GM21717 (cell line): ENCODE results near the gene C11orf16.
"Not testable (repeated sequence)": the region's sequence is repeated elsewhere in the genome, so short reads cannot be mapped to it uniquely, and the experiment has no call there.

Experiments used
- ATAC-seq: cut with Tn5 transposase; IDR thresholded peaks from one replicate; pipeline ENCODE4 v1.9.1; 2021; ENCODE audit warnings: mild to moderate bottlenecking, moderate library complexity; ENCODE audit not compliant: unreplicated experiment

Gene C11orf16, protein sequence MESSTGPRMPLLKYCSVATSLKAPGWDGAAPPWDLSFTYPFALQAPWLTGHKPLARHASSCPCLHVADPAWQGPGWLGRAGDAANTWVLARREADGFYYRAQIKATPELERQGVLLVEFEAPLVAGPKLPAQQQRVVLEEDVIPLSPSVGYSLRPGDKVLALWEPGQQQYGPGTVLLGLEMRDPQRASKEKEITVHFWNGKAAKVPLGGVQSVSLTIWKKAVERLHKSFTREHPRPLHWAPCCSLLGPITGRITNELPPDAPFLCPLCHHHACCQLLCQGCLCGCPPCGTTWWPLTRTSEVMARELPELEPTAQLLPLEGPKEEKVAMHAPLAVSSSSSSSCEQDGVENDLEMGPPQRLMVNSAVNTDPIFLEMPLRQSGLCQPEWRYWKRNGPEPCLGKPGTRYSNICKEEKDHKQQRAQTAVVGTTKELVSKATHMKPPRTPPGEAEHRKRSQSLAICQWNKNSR

DNA sequence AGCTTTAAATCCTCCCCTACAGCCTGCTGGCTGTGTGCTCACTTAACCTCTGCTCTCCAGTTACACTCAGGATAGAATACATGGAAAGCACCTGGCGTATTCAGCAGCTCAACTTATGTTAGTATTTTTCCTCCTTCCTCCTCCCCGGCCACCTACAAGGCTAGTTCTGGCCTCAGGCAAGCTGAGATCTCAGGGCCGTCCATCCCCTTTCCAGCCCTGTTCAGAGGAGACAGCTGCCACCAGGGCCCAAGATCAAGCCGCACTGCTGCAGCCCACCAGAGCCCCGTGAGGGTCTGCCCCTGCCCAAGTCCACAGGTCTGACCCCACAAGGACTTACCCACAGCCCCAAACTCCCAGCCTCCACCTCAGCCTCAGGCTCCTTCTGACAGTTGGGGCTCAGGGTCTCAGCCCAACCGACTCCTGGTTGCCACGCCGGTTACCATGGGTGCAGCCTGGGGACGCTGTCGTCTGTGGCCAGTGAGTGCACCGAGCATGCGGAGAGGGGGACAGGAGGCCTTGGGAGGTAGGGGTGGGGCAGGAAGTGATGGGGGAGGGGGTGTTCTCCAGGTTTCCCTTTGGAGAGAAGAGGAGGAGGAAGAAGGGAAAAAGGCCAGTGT is at the start of gene C11orf16:
TSS of gene C11orf16 (minus strand) at position 384 of the 617 bp plus-strand sequence. CDS start 639 bp downstream, outside the sequence.
- ATAC-seq: no peak

DNA sequence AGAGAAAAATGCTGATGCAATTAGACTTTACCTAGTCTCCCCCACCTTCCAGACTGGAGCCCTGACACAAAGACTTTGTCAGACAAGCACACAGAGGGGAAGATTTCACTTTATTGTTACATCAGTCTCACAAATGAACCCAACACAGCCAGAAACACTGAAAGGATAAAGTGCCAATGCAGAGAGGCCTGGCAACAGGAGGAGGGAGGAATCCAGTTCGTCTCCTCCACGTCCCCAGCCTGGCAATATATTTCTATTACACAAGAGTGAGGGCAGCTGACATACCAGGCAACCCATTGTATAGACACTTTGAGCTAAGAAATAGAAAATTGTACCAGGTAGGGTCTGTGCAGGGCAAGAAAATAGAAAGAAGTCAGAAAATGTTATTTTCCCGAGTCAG is 47.7 kb upstream of the C11orf16 start:
- no peak for ATAC-seq

DNA sequence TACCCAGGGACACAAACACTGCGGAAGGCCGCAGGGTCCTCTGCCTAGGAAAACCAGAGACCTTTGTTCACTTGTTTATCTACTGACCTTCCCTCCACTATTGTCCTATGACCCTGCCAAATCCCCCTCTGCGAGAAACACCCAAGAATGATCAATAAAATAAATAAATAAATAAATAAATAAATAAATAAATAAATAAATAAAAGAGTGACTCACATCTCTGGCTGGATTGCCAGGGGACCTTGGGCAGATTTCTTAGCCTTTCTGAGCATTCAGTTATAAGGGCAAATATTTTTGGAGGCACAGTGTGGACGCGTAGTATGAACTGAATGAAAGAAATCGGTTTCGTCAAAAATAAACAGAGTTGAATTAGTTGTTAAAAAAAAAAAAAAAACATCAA is 46.6 kb upstream of the C11orf16 start:
- not testable (repeated sequence) for ATAC-seq

DNA sequence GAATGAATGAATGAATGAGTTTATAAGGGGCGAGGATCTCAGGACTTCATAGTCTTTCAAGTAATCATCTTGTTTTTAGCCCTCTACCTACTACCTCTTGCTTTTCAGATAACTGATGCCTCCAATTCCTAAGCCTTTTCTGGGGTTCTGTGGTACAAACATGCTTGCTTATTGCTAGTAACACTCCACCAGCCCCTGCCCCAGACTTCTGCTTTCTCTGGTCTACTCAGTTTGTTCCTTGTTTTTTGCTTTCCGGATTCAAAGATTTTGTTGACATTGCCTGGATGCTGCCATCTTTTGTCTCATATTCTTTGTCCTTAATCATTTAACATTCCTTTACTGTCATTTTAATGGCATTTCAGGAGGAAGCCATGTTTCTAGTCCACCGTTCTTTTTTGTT is 40.4 kb upstream of the C11orf16 start:
- no peak for ATAC-seq

DNA sequence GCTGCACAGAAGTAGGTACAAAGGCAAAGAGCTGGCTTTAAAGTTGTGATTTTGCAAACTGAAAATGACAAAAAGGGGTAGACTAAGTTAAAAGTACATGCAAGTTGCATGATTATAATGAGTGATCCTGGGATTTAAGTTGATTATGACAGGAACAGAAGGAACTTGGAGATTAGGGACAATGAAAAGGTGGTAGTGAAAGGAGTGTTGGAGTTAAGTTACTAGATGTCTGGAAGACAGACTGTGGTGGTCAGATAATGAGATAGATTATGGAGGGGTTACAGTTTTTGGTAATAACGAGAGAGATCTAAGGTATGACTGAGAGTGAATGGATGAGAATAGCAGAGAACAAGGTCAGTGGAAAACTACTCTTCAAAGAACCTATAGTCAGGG is 39.2 kb upstream of the C11orf16 start:
- ATAC-seq: no peak

DNA sequence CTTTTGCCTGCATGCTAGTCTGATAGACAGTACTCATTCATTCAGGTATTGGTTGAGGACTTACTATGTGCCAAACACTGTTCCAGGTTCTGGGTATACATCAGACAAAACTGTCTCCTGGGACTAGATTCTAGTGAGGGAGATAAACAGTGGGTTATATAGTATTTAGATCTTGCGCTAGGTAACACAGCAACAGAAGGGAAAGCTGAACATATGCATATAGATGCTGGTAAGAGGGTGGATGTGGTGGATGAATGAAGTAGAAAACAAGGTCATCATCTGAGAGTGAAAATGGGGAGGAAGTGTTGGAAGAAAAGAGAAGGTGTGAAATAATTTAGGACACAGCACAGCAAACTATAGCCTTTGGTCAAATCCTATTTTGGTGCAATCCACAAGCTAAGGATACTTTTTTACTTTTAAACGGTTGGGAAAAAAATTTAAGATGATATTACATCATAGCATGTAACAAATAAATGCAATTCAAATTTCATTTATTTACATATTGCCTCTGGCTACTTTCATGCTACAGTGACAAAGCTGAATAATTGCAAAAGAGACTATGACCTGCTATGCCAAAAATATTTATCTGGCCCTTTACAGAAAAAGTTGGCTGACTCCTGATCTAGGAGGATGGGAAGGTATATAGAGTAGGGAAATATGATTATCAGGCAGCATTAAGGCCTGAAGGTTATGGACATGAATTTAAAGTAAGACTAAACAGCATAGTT is 38.6 kb upstream of the C11orf16 start:
- ATAC-seq: no peak

DNA sequence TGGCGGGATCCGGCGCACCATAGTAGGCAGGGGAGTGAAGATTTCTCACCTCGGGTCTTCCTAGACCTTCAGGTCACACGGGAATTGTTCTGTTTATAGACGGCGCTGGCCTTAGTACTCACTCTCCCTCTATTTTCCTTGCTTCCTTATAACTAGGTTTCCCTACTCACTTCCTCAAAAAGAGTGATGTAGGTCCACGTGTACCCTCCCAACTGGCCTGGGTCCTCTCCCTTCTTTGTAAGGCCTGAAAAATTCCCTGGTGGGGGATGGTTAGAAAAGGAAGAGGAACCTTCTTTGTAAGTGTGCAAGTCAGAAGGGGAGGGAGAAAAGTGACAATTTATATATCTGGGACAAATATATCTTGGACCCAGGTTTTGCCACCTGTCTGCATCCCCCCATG is 34.4 kb upstream of the C11orf16 start:
- ATAC-seq: no peak

DNA sequence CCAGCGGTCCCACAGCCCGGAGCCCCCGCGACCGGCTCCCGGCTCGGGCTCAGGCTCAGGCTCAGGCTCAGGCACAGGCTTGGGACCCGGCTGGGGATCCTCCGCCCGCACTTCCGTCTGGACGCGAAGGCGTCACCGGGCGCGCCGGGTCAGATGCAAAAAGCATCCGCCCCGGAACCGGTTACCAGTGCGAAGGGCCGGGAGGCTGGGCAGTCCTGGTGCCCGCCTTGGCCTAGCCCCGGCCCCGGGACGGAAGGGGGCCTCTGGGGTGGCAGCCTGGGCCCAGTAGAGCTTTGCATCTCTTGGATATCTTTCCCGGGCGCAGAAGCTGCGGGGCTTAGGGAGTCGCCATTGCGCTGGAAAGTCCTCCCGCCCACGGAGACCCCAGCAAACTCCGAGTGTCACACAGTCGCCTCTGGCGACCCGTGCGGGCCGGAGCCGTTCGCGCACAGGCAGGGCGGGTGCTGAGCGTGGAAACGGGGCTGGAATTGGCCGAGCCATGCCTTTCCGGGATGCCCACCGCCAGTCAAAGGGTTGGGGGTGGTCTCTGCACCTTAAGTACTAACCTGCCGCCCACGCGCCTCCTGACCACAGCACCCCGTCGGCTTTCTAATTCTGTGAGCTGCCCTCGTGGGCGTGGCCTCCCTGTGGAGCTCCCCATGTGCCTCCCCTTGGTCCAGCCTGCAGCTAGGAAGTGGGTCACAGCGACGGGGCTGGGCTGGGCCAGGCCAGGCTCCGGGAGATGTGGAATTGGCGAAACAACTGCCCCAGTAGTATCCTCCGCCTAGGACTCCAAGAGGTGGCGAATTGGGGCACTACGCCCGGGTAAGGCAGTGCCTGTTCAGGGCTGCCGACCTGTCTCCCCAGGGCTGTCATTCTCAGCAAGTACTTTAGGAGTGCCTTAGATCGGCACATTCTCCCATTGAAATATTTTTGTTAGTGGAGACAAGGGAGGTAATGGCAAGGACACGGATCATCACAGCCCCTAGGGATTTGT is 31.9 kb upstream of the C11orf16 start, which contains the start of gene TMEM9B:
TSS of gene TMEM9B (minus strand) at position 119 of the 997 bp plus-strand sequence. CDS start 129 bp downstream, outside the sequence.
- ATAC-seq: peak; percentile 78

DNA sequence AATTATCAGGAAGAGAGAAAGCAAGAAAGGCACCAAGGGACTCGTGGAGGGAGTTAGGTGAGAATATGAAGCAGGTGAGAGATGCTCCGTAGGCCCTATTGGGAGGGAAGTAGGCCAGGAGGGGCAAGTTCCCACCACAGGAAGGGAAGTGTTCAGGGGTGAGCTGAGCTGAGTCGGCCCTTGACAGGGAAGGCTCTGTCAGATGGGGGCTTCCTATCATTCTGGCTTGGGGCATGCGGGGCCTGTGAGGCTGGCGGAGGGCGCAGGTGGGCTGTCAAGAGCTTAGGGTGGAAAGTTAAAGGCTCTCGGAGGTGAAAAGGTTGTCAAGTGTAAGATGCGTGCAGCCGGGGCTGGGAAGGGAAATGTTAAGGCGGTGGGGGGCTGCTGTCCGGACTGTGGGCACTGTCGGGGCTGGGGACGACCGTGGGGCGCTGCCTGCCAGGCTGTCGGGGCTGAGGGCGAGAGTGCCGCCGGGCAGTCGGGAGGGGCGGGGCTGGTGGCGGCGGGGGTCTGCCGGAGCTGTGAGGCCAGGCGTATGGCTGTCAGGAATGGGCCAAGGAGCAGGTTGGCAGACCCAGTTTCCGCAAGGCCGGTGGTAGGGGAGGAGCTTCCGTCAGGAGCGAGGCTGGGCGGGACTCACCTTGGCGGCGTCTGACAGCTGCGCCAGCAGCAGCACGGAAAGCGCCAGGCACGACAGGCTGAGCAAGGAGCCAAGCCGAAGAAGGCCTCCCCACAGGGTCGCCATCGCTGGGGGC is 31.0 kb upstream of the C11orf16 start:
- ATAC-seq: peak; percentile 66

DNA sequence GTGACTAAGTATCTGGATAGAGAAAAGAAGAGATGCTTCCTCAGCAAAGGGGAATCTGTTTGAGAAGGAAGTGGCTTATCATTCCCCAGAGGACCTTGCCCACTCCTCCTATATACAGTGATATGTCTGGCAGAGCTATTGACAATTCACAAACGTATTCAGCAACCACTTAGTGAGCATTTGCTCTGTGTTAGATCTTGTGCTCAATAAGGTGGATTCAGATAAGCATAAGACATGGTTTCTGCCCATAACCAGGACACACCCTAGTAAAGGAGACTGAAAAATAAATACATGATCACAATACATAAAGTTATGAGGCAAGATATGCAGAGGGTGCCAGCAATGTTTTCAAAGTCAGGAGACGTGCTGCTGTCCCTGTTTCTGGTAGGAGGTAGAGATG is 30.1 kb upstream of the C11orf16 start:
- no peak for ATAC-seq

DNA sequence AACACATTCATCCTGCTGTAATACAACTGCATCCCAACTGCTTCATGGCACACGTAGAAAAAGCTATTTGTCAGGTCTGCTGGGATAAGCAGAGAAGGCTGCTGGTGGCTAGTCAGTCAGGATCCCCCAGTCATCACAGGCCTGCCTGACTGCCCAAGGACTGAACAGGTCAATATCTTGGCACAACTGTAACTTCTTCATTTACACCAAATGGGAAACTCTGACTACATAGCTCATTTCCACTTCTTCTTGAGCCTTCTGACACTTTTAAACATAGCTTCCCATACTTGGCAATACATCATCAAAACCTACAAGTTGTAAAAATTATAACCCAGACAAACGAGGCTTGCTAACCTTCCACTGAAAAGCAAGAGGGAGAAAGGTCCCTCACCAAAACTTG is 28.7 kb upstream of the C11orf16 start:
- ATAC-seq: no peak

DNA sequence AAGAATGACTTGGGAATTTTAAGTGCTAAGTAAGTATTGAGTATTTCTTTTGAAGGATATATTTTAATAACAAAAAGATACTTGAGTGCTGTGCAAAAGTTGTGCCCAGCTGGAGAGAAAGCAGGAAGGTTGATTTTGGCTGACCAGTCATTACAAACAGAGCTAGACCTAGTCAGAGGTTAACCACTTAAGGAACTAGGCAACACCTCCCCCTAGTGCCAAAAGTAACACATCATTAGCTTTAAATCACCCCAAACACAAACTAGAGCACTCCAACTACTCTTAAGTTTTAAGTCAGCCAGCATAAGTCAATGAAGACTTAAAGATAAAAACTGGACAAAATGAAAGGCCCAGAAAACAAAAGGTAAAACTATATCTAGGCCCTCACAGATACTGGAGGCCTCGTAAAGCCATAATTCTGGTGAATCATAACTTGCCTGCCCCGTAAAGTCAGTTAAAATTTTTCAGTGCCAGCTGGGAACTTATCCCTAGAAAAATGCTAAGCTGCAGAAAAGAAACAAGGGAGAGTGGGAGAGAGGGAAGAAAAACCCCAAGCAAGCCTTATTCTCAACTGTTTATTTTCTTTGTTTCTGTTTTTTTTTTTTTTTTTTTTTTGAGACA is 26.9 kb upstream of the C11orf16 start:
- peak; percentile 50 for ATAC-seq

DNA sequence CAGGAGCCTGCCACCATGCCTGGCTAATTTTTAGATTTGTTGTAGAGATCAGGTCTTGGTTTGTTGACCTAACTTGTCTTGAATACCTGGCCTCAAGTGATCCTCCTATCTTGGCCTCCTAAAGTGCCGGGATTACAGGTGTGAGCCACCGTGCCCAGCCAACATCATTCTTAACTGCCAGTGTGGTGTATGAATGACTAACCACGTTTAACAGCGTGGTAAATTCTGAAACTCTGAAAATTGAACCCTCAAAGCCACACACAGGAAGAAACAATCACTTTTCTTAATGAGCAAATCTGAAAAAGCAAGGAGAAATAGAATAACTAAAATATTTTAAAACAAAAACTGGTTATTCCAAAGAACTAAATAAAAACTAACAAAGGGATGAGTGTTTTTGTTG is 24.1 kb upstream of the C11orf16 start:
- ATAC-seq: no peak

DNA sequence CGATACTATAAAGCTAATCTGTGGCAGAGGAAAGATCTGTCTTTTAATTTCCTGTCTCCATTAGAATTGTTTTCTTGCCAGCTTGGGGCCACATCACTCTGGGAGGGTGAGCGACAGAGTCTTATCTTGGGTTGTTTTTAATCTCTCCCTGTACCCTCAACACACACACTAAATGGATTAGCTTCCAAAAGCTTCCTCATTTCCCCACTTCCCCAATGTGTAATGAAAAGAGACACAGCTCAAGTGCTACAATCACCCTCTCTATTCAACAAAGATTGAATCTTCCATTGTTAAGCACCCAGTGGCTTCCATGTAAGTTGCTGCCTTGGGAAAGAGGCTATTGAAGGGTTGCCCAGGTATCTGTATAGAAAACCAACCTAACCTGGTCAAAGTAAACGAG is 16.1 kb upstream of the C11orf16 start:
- ATAC-seq: no peak

DNA sequence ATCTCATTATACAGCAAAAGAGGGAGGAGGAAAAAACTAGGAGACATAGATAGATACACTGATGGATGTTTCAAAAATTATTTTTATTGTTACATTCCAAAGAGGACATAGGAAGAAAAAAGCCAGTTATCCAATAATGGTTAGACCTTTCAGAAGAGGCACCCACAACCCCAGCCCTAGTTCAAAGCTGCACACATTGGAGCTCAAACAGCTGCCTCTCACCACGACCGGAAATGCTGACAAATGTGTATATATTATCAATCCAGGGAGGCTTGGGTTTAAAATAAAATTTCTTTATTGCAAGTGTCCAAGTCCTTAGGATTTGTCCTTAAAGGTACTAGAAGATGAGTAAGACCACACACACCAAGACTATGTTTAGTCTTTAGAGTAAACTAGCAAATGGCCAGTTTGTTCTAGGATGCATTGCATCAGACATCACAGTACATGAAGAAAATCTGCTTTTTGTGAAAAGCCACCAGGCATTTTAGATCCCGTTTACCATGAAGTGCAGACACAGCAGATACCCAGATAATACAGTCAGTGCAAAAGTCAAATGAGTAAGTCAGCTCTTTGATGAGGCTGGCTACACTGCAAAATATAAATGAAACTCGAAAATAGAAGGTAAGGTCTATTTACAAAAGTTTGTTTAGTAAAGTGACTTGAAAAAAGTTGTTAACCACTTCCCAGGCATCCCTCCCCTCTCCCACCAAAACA is 14.6 kb upstream of the C11orf16 start:
- no peak for ATAC-seq

DNA sequence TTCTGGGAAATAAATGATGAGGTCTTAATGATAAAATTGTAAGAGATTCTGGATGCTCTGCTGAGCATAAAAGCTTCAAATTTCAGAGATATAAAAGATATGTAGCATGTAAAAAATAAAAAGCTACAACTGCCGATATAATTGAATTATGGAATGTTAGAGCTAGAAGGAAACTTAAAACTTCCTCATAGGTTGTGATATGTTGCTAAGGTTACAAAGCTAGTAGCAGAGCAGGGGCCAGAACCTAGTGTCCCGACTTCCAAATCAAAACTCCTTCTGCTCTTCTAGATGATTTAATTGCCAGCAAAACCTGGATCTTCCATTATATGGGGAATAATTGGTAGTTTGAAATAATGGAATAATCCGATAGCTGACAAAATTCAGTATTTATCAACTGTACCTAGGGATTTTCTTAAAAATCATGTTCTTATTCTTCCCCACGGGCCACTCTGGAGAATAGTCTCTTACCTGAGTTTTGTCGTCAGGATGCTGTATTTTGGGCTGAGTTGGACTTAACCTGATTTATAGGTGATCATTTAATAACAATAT is 9.8 kb upstream of the C11orf16 start, which contains the start of gene ASCL3:
TSS of gene ASCL3 (minus strand) at position 499 of the 549 bp plus-strand sequence. CDS start 4,855 bp downstream, outside the sequence.
- no peak for ATAC-seq

DNA sequence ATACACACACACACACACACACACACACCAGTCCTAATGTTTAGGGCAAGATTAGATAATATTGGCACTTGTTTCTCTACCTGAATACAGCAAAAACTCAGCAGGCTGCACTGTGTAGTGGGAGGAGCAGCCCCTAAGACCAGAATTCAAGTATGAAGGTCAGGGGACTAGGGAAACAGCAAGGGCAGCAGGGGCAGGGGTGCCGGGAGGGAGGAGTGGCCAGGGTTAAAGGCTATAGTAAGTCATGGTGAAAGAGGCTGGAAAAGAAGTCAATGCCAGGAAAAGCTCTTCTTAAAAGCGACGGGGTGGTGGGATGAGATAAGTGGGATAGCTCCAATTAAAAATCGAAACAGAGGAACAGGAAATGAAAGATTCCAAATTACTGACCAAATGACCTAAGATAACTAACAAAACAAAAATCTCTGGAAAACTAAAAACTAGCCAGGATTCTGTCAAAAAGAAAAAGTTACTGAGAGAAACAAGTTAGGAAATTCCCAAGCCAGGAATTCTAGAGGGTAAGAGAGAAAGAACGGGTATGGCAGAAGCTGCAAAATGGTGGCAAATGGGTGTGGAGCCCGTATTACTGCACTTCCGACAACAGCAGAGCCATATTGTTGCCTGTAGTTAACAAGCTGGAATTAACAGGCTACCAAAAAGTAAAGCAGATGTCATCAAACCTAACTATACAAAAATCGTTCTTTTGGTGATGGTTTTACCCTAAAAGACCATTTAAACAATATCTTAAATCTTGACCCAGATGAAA is 8.8 kb upstream of the C11orf16 start:
- ATAC-seq: no peak
